Stimulated activated CD8-positive, alpha-beta memory T cell treated with anti-CD3 and anti-CD28 coated beads, Interleukin-12 subunit alpha, Interleukin-12 subunit beta, amount 100 ng/mL, for 4 hours (primary cell): ENCODE data around the gene AASDHPPT.

Experiments used
- DNase-seq: peaks from one replicate; pipeline ENCODE4 v3.0.0-alpha.2; 2020; ENCODE audit warnings: low read depth

The AASDHPPT gene

GRCh38 chr11:106086850-106087249, 9.4 kb downstream of the AASDHPPT start:
- DNase-seq = no peak

GRCh38 chr11:106087815-106088435, 10.5 kb downstream of the AASDHPPT start:
- no peak for DNase-seq

GRCh38 chr11:106088896-106089295, 11.4 kb downstream of the AASDHPPT start:
- no peak for DNase-seq

GRCh38 chr11:106091480-106092123, 14.1 kb downstream of the AASDHPPT start:
- DNase-seq = no peak

- DNase-seq = no peak
These were observed 15.0 kb downstream of the AASDHPPT start for GRCh38 chr11:106092446-106092845.

- DNase-seq = no peak
These were observed 21.6 kb downstream of the AASDHPPT start for GRCh38 chr11:106098893-106099553.

- no peak for DNase-seq
These were observed 23.9 kb downstream of the AASDHPPT start for GRCh38 chr11:106101370-106101769.

- no peak for DNase-seq
These were observed 24.4 kb downstream of the AASDHPPT start for GRCh38 chr11:106101819-106102218.

GRCh38 chr11:106105986-106106385, 28.5 kb downstream of the AASDHPPT start:
- no peak for DNase-seq

- no peak for DNase-seq
These were observed 44.3 kb downstream of the AASDHPPT start for GRCh38 chr11:106121570-106122320.

GRCh38 chr11:106127604-106128003, 50.1 kb downstream of the AASDHPPT start:
- DNase-seq = no peak

- DNase-seq = no peak
These were observed 51.3 kb downstream of the AASDHPPT start for GRCh38 chr11:106128740-106129139.

GRCh38 chr11:106131998-106132397, 54.5 kb downstream of the AASDHPPT start:
- no peak for DNase-seq

GRCh38 chr11:106132582-106133354, 55.3 kb downstream of the AASDHPPT start:
- DNase-seq = no peak

- no peak for DNase-seq
These were observed 56.1 kb downstream of the AASDHPPT start for GRCh38 chr11:106133529-106133928.

GRCh38 chr11:106137061-106137460, 59.6 kb downstream of the AASDHPPT start:
- DNase-seq = no peak

GRCh38 chr11:106137758-106138157, 60.3 kb downstream of the AASDHPPT start:
- DNase-seq = no peak
